HepG2 (cell line): ENCODE measurements around the gene DLX5. TPM values are rescaled to one million over a fixed set of nuclear protein-coding genes. Genes with fewer than 3 reads are reported as not detected.

Experiments used
- AKAP8 ChIP-seq: sonication (generic); formaldehyde crosslinking; IDR thresholded peaks from 2 replicates; pipeline ENCODE4 v1.5.1; 2020; ENCODE audit warnings: mild to moderate bottlenecking, missing genetic modification reagents
- BCL6 ChIP-seq: IDR thresholded peaks from 2 replicates; pipeline ENCODE4 v1.6.1; 2016; ENCODE audit warnings: missing genetic modification reagents, missing compliant biosample characterization
- BHLHE40 ChIP-seq: IDR thresholded peaks from 2 replicates; pipeline ENCODE4 v1.6.1; 2011; ENCODE audit warnings: low read length, improper control_type of control experiment
- HINFP ChIP-seq: sonication (generic); formaldehyde crosslinking; IDR thresholded peaks from 2 replicates; pipeline ENCODE4 v1.4.0; 2020; ENCODE audit warnings: low read depth, mild to moderate bottlenecking, missing genetic modification reagents
- HOXA9 ChIP-seq: sonication (generic); formaldehyde crosslinking; IDR thresholded peaks from 2 replicates; pipeline ENCODE4 v1.8.1; 2022; ENCODE audit warnings: missing genetic modification reagents, mild to moderate bottlenecking, moderate library complexity, borderline replicate concordance
- IKZF5 ChIP-seq: IDR thresholded peaks from 2 replicates; pipeline ENCODE4 v1.6.1; 2018; ENCODE audit warnings: missing genetic modification reagents, mild to moderate bottlenecking, missing compliant biosample characterization
- IRF2 ChIP-seq: IDR thresholded peaks from 2 replicates; pipeline ENCODE4 v1.6.1; 2018; ENCODE audit warnings: missing genetic modification reagents, missing compliant biosample characterization
- ISL2 ChIP-seq: sonication (generic); formaldehyde crosslinking; IDR thresholded peaks from 2 replicates; pipeline ENCODE4 v1.5.0; 2020; ENCODE audit warnings: missing genetic modification reagents
- KDM2A ChIP-seq: sonication (generic); formaldehyde crosslinking; IDR thresholded peaks from 2 replicates; pipeline ENCODE4 v1.4.0; 2020; ENCODE audit warnings: low read depth, missing genetic modification reagents, borderline replicate concordance
- LBX2 ChIP-seq: sonication (generic); formaldehyde crosslinking; IDR thresholded peaks from 2 replicates; pipeline ENCODE4 v1.5.0; 2020; ENCODE audit warnings: missing genetic modification reagents, mild to moderate bottlenecking, borderline replicate concordance
- MAFF ChIP-seq: IDR thresholded peaks from 2 replicates; pipeline ENCODE4 v1.6.1; 2011; ENCODE audit warnings: low read depth, low read length, improper control_type of control experiment
- PPARG ChIP-seq: conservative IDR thresholded peaks from 2 replicates; pipeline ENCODE4 v1.6.1; 2016; ENCODE audit warnings: missing biosample characterization, missing genetic modification reagents
- PRDM10 ChIP-seq: sonication (generic); formaldehyde crosslinking; IDR thresholded peaks from 2 replicates; pipeline ENCODE4 v1.4.0; 2020; ENCODE audit warnings: low read depth, missing genetic modification reagents
- ZFAT ChIP-seq: sonication (generic); formaldehyde crosslinking; conservative IDR thresholded peaks from 2 replicates; pipeline ENCODE4 v1.8.1; 2023; ENCODE audit warnings: missing genetic modification reagents, inconsistent platforms
- ZNF484 ChIP-seq: sonication (generic); formaldehyde crosslinking; IDR thresholded peaks from 2 replicates; pipeline ENCODE4 v1.5.1; 2020; ENCODE audit warnings: mild to moderate bottlenecking, low read depth, missing genetic modification reagents, borderline replicate concordance
- ZNF512B ChIP-seq: sonication (generic); formaldehyde crosslinking; IDR thresholded peaks from 2 replicates; pipeline ENCODE4 v1.5.1; 2020; ENCODE audit warnings: missing genetic modification reagents, mild to moderate bottlenecking, borderline replicate concordance
- ZNF550 ChIP-seq: sonication (generic); formaldehyde crosslinking; IDR thresholded peaks from 2 replicates; pipeline ENCODE4 v1.4.0; 2020; ENCODE audit warnings: mild to moderate bottlenecking, missing genetic modification reagents, borderline replicate concordance
- ZNF567 ChIP-seq: sonication (generic); formaldehyde crosslinking; IDR thresholded peaks from 2 replicates; pipeline ENCODE4 v1.8.1; 2023; ENCODE audit warnings: mild to moderate bottlenecking, missing genetic modification reagents, borderline replicate concordance
- ZNF629 ChIP-seq: sonication (generic); formaldehyde crosslinking; conservative IDR thresholded peaks from 2 replicates; pipeline ENCODE4 v1.5.0; 2020; ENCODE audit warnings: missing genetic modification reagents
- polyA plus RNA-seq, 8 experiments: library from polyadenylated mRNA; depleted of rRNA in 3 of 8; stranded (reverse) in 7 of 8; unstranded in 1 of 8; fragments of >200 nt; fragmentation: Illumina TruSeq in 4 of 8; extraction: Trizol in 4 of 8; gene quantifications; 2 replicates each; pipeline versions ENCODE4 v1.2.1 to v1.2.3, GENCODE V29; 2011 to 2016; ENCODE audit warnings: low read depth in 4 of 8, missing spikeins in 1 of 8, mixed read lengths in 1 of 8; ENCODE audit not compliant: insufficient read depth in 1 of 8
- total RNA-seq, 5 experiments: library from RNA; depleted of rRNA; stranded (reverse); fragments of >200 nt; fragmentation: Illumina TruSeq; extraction: Trizol; gene quantifications; 2 replicates each; pipeline ENCODE4 v1.2.3, GENCODE V29; 2016; ENCODE audit warnings: low read depth in 1 of 5

The DLX5 gene
- total and polyA plus RNA-seq, 2 of the 13 experiments (the other 11 are each of a cell fraction or from before 2014, with no cell fraction given): not detected

GRCh38 chr7:97027427-97028234 lies 3.0 kb upstream of the DLX5 start (continued):
- TF ChIP-seq BCL6 (CRISPR knock-in tag) (no peak), ZNF629 (CRISPR knock-in tag) (no peak), ZFAT (no peak), HOXA9 (CRISPR knock-in tag) (no peak), ZNF484 (CRISPR knock-in tag) (no peak), IRF2 (CRISPR knock-in tag) (peak; percentile 58), AKAP8 (CRISPR knock-in tag) (no peak), LBX2 (CRISPR knock-in tag) (no peak), MAFF (no peak), PRDM10 (CRISPR knock-in tag) (no peak), PPARG (CRISPR knock-in tag) (0 out of 2 replicates have a peak, but pooled peaks have one; percentile 13), ZNF512B (CRISPR knock-in tag) (peak; percentile 69; the same call in 1 of the 2 replicates), ZNF567 (no peak), BHLHE40 (no peak), IKZF5 (CRISPR knock-in tag) (0 out of 2 replicates have a peak, but pooled peaks have one; percentile 47), HINFP (CRISPR knock-in tag) (0 out of 2 replicates have a peak, but pooled peaks have one; percentile 27), ZNF550 (CRISPR knock-in tag) (no peak), KDM2A (CRISPR knock-in tag) (peak; percentile 56; the same call in 1 of the 2 replicates), ISL2 (CRISPR knock-in tag) (no peak)
